ENCODE results near the gene IER5.

Gene IER5

GRCh38 chr1:181095763-181096184, 7.3 kb downstream of the IER5 start:
- no peak for DNase-seq (ENCODE audit: low read depth in 4 of 4, low spot score in 1 of 4)

DNA sequence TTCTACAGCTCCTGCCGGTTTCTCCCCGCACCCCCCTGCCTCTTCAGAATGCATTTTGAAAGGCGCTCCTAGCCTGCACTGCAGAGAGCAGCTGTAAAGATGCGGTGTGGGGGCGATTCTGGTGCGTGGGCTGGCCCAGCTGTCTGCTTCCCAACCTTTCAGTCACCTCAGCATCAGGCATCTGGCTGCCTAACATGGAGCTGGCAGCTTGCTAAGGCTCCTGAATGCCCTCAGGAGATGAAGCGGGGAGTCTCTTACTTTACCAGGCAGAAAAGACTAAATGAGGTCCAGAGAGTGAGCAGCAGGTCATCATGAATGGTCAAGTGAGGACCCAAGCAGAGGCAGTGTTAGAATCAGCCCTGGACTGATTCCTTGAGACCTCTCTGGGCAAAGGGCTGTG, 8.7 kb downstream of the IER5 start:
- no peak for DNase-seq (ENCODE audit: low read depth in 4 of 4, low spot score in 1 of 4)

DNA sequence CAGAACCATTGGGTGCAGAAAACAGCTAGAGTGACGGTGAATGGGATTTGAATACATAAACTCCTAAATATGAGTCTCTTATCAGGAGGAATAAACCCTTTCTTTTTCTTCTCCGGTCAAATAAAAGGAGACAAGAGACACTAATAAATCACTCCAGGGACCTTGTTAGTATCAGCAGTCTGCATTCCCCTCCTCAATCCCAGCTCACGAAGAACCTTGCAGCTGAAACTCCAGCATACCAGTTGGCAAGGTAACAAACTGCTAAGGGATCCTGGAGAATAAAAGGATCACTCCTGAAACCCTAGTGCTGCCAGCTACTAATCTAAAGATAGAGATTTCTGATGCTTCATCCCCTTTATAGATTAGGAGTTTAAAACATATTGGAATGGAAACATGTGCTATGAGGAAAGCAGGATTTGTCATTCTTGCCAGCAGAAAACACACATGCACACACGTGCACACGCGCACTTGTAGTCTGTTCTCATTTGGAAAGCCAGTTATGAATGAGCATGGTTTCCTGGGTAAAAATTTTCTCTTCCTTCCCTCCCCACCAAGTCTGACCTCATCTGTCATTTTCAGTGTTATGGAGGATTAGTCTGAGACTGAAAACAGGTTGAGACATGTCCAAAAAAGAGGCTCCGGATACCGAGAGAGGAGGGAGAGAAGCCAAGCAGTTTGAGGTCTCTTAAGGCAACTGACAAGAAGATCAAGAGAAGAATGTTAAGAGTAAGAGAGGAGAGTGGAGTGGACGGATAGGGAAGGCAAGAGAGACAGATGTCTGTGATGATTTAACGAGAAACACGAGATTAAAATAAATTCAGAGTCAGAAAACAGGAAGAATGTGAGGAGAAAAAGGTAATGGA, 10.9 kb downstream of the IER5 start:
- DNase-seq (ENCODE audit: low read depth in 4 of 4, low spot score in 1 of 4), result peak in 1 of 4 experiments; percentile 48

GRCh38 chr1:181100015-181100905, 11.8 kb downstream of the IER5 start:
- DNase-seq (ENCODE audit: low read depth in 4 of 4, low spot score in 1 of 4), result peak in 1 of 4 experiments; percentile 45

- no peak for DNase-seq (ENCODE audit: low read depth in 4 of 4, low spot score in 1 of 4)
These were observed 12.4 kb downstream of the IER5 start for GRCh38 chr1:181100934-181101333.

DNA sequence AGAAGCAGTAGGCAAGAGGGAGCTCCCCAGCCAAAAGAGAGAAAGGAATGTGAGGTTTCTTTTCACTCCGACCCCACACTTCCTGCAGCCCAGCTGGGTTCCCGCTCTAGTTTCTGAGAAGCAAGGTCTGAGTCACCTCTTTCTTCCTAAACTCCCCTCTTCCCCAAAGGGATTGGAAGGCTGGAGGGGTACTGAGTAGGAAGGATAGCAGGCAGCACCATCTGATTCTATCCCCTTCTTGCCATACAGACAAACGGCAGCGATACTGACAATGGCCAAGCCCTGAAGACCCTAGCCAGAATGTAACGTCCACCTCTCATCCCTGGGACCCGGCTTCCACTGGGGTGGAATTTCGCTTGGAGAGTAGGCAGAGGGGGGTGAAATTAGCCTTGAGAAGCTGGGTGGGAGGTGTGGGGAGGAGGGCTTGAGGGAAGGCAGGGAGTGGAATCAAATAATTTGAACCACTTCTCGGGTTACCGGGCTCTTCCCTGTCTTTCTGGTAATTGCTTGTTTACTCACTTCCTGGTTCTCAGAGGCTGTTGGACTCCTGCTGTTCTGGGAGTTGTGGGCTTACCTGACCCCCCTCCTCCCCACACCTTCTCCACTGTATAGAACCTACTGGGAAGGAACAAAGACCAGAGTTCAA, 13.2 kb downstream of the IER5 start:
- no peak for DNase-seq (ENCODE audit: low read depth in 4 of 4, low spot score in 1 of 4)

GRCh38 chr1:181102841-181103240, 14.3 kb downstream of the IER5 start:
- DNase-seq (ENCODE audit: low read depth in 4 of 4, low spot score in 1 of 4), result no peak

DNA sequence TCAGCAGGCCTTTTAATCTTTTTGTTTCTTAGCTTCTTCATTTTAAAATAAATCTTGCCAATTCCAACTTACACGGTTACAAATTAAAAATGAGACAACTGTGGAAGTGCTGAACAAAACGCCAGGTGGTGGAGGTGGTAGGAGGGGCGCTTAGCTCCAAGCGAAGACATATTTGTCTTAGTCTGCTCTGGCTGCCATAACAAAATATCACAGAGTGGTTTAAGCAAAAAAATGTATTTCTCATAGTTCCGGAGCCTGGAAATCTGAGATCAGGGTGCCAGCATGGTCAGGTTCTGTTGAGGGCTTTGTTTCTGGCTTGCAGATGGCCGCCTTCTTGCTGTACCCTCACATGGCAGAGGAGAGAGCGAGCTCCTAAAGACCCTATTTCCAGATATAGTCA, 14.9 kb downstream of the IER5 start:
- no peak for DNase-seq (ENCODE audit: low read depth in 4 of 4, low spot score in 1 of 4)

DNA sequence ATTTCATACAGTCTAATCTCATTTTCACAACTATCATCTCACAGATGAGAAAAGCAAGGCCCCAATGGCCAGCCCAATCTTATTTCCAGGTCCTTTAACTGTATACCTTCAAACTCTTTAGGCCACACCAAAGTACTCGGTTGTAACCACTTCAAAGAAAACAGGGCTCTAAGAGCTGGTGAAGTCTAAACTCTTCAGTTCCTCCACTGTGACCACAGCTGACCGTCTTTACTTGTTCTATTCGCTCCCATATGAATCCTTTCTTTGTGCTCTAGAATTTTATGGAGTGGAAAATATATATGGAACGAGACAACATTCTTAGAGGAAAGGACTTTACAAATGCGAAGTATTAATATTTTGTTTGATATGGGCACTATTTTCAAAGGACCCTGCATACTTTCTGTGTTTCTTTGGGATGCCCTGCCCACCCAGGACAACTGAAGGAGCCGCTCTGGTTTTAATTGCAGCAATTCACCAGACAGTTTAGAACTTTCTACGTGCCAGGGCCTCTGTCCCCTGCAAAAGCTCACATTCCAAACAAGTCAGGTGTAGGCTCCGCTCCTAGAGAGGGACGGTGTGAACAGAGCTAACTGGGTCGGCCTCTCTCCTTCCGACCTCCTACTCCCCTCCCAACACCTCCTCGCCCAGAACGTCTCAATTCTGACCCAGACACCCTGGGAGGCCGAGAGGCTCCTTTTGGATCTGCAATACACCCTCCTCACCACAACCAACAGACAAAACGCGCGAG, 15.7 kb downstream of the IER5 start:
- DNase-seq (ENCODE audit: low read depth in 4 of 4, low spot score in 1 of 4), result no peak

DNA sequence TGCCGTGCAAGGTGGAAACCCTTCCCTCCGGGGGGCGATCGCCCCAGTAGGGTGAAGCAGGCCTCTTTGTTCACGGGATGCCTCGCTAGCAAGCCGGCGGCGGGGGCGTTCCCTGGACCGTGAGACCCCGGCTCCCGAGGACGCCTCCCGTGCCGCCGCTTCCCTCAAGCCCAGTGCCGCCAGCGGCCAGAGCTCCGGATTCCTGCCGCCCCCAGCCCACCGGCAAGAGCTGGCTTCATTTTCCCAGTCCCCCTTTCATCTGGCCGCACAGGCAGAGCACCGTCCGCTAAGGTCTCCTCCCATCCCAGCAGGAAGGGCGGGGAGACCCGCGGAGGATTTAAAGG, 16.3 kb downstream of the IER5 start:
- DNase-seq (ENCODE audit: low read depth in 4 of 4, low spot score in 1 of 4), result no peak

DNA sequence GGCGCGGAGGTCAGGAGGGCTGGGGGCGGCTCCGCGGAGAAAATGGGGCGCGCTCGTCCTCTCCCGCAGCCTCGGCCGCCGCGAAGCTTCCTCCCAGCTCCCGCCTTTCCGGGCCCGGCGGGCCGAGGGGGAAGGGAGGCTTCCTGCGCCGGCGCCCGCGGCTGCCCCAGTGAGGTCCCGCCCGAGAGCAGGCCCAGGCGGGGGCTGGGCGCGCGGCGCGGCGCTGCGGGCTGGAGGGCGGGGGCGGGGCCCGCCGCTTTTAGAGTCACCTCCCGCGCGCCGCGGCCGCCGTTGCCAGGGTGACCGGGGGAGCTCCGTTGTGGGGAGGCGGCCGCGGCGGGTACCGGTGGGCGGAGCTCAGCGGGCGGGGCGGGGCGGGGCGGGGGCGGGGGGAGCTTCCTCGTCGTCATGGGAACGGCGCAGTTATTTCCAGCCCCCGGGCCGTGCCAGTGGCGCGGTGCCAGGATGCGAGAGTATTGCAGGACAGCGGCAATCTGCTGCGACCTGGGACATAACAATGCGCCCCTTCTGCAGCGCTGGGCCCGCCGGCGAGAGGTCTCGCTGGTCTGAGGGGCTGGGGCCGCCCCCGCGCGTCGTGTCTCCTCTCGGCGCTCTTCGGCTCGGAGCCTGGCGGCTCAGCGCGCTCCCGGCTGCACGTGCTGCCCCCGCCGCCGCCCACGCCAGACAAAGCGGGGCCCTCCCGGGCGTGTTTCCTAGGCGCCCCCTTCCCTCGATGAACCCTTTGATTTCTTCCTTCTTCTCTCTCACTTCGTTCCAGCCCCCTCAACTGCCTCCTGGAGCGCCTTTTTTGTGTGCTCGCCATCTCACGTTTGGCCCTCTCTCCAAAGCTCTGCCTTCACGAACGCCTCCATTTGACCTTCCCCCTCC, 16.9 kb downstream of the IER5 start:
- DNase-seq (ENCODE audit: low read depth in 4 of 4, low spot score in 1 of 4), result peak; percentile 84 to 90 (median 87)

GRCh38 chr1:181106022-181106312, 17.5 kb downstream of the IER5 start:
- DNase-seq (ENCODE audit: low read depth in 4 of 4, low spot score in 1 of 4), result no peak

DNA sequence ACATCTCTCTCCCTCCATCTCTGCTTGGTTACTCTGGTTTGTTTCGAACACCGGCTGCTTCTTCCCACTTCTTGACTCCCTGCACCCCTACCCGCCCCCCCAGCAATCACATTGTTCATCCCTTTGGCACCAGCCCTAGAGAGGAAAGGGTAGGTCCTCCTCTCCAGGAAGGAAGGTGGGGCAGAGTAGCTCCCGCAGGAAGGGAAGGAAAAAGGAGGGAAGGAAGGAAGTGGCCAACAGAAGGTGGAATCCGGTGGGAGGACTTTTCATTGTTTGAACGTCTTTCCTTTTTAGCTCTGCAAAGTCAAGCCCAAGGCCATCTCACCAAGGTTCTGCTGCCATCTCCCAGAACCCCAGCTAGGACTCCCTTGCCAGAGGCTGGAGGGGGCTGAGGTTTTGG, 18.0 kb downstream of the IER5 start:
- DNase-seq (ENCODE audit: low read depth in 4 of 4, low spot score in 1 of 4), result no peak

DNA sequence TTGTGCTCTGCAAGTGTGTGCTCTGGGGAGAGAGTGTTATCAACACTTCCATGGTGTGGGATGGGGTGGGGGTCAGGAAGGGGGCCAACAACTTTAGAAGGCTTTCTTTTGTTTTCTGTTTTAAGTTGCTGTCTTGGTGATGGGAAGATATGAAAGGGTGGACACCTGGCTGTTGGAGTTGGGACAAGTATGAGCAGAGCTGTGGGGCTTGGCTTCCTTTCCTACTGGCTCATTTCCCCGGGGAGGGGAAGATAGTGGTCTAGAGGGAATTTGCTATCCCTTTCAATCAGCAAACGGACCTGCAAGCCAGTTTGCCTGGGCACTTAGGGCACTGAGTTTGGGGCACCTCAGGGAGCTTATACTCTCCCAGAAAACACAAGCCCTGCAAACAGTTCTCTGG, 19.2 kb downstream of the IER5 start:
- no peak for DNase-seq (ENCODE audit: low read depth in 4 of 4, low spot score in 1 of 4)

DNA sequence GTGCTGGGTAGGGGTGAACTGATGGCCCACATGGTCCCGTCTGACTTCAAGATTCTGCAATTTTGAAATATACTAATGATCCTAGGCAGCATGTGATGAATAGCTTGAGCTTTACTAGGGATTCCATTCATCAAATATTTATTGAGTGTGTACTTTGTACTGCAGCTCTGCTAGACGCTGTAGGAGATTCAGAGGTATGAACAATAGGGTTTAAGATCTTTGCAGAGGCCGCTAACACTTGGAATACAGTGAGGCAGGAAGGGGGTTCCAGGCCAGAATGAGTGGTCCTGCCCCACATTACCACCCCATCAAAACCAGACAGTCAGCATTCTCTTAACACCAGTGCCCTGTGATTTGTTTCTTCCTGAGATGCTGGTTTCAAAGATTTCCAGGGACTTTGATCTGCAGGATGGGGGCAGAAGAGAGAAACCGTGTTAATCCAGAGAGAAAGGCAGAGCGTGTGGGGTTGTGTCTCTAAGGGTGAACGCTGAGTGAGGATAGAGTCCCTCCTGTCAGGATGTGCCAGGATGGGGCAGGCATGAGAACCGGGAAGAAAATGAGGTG, 19.9 kb downstream of the IER5 start:
- no peak for DNase-seq (ENCODE audit: low read depth in 4 of 4, low spot score in 1 of 4)

DNA sequence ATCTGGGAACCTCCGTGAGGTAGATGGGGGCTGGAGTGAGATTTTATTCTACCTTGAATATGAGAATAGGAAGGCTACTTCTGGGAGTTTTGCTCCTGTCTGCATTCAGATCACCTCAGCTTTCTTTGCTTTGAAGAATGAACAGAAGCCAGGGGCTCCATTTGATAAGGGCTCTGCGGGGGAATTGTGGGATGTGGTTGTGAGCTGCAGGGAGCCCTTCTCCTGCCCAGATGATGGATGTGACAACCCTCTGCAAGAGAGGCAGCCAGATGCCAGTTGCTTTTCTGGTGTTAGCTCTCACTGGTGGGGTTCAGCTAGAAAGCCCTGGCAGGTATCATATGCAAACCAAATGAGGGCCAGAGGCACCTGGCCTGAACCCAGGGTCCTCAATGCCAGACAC, 21.5 kb downstream of the IER5 start:
- no peak for DNase-seq (ENCODE audit: low read depth in 4 of 4, low spot score in 1 of 4)

- DNase-seq (ENCODE audit: low read depth in 4 of 4, low spot score in 1 of 4), result no peak
These were observed 23.1 kb downstream of the IER5 start for GRCh38 chr1:181111559-181111958.

- DNase-seq (ENCODE audit: low read depth in 4 of 4, low spot score in 1 of 4), result no peak
These were observed 23.8 kb downstream of the IER5 start for GRCh38 chr1:181112071-181112929.

DNA sequence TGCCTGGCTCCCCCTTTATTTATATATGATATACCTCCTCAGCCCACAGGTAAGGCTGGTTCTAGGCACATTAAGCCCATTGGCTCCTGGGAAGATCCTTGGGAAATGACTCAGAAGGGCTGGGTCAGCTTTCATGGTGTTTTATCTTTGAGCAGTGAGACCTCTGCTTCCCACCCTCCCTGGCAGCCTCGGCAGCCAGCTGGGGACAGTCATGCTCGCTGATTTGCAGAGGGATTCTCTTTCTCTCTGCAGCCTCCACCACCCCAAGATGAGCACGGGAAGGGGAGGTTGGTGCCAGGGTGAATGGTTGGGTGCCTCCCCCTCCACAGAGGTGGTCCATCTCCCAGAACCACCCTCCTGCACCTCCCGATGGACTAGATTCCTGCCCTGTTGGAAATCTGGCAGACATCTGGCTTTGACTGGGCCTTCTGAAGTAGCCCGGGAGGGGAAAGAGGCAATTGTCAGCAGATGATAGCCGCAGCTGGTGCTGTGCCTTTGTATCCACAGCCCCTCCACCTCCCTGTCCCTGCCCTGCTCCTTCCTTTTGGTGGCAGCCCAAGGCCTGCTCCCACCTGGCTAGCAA, 24.6 kb downstream of the IER5 start:
- DNase-seq (ENCODE audit: low read depth in 4 of 4, low spot score in 1 of 4), result no peak

All from stimulated activated CD4-positive, alpha-beta T cell treated with anti-CD3 and anti-CD28 coated beads, Interleukin-1b, Interleukin-23, amount 100 ng/mL, for 24 hours (primary cell).